Stimulated activated CD4-positive, alpha-beta T cell treated with anti-CD3 and anti-CD28 coated beads, Interleukin-1b, Interleukin-23, amount 100 ng/mL, for 24 hours (primary cell): ENCODE measurements around the gene HS6ST3.
"Not testable (repeated sequence)": the region's sequence is repeated elsewhere in the genome, so short reads cannot be mapped to it uniquely, and the experiment has no call there.

ENCODE experiments used
- DNase-seq, 4 experiments: peaks; one replicate each; pipeline ENCODE4 v3.0.0-alpha.2; 2020; ENCODE audit warnings: low read depth in 4 of 4, low spot score in 1 of 4

The HS6ST3 gene

DNA sequence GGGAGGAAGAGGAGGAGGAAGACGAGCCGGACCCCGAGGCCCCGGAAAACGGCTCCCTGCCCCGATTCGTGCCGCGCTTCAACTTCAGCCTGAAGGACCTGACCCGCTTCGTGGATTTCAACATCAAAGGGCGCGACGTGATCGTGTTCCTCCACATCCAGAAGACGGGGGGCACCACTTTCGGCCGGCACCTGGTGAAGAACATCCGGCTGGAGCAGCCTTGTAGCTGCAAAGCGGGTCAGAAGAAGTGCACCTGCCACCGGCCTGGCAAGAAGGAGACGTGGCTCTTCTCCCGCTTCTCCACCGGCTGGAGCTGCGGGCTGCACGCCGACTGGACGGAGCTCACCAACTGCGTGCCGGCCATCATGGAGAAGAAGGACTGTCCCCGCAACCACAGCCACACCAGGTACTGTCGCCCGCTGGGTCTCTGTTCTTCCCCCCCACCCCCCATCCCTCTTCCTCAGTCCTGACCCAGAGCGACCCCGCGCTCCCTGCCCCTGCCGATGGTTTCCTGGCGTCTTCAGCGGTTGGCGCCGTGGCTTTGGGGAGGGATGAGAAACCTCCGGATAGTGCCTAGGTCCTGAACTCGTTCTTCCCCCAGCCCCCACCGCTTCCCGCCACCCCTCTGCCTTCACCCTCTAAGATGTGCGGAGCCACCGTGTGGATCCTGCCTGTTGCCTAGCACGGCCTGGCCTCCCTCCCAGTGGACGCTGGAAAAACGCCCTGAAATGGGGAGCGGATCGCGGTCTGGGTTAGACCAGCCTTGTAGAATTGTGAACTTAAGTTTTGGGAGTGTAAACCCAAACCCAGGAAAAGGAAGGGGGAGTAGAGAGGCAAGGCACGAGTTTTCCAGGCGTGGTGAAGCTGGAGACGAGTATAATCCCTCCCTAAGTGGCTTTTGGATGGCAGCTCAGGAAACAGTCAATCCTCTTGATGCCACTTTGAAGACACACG lies 1.5 kb downstream of the HS6ST3 start:
- DNase-seq: no peak

- DNase-seq: no peak
These were observed 3.5 kb downstream of the HS6ST3 start for GRCh38 chr13:96093296-96094006.

DNA sequence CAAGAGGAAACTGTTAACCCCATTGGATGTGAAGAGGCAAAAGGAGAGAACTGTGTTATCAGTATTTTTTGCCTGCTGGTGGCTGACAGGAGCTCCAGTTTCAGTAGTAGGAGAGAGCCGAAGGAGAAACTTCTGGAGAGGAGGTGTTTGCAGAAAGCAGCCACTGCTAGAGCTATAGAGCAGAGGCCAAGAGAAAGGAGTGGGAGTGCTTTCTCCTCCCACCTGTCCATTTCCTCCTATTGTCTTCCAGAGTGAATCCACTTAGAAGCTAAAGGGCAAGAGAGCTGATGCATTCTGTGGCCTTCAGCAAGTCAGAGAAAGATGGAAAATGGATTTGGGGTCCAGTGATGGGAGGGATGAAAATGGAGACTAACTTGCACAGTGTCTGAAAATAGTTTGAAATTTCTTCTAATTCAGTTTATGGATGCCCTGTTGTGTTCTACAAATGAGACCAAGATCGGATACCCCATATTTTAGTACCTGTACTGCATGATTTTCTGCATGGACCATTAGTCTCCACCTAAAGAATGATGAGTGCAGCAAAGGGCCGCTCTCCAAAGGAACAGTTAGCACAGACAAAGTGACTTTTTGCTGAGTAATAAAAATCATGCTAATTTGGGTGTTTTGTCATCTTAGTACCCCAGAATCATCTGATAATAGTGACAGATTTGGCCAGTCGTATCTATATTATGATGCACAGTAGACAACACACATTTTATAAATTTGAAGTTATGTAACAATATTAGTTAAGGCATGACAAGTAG lies 10.7 kb downstream of the HS6ST3 start:
- DNase-seq: no peak

DNA sequence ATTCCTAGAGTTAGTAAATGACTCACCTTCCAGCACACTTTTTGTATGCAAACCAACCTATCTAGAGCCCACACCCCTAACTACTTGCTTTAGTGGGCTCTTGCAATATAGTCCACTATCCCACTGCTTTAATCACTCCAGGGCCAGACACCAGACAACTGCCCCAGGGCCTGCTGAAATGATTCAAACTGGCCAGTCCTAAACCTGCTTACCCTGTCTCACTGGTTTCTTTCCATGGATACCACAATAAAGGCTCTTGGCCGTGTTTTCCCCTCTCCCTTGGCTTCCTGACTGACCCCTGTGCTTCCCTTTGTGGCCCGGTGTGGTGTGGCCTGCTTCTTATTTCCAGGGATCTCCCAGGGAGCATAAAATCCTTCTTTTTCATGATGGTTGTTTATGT lies 14.6 kb downstream of the HS6ST3 start:
- no peak for DNase-seq

DNA sequence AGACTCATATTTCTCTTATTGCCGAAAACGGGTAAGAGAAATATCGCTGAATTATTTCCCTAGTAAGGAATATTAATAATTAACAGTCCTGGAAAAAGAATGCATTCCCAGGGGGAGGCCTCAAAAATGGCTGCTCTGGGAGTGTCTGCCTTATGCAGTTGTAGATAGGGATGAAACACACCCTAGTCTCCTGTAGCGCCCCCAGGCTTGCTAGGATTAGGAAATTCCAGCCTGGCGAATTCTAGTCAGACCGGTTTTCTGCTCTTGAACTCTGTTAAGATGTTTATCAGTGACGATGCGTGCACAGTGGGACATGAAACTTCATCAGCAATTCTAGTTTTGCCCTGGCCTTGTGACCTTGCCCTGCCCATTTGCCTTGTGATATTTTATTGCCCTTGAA lies 18.2 kb downstream of the HS6ST3 start:
- DNase-seq: not testable (repeated sequence)

DNA sequence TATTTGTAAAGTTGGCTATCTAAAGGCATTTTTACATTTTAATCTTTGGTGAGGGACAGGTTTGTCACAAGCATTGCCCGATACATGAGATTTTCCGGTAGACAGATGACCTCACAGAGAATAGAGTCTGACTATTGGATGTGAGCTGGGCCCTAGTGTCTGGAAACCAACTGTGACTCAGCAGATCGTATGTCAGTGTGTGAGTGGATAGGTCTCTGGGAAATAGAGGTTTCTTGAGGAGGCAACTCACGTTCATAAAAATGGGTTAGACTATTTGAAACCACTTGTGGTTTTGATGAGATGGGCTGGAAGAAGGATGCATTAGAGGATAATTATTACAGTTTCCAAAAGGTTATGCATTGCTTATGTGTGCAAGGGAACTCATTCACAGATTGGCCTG lies 19.2 kb downstream of the HS6ST3 start:
- DNase-seq: no peak

DNA sequence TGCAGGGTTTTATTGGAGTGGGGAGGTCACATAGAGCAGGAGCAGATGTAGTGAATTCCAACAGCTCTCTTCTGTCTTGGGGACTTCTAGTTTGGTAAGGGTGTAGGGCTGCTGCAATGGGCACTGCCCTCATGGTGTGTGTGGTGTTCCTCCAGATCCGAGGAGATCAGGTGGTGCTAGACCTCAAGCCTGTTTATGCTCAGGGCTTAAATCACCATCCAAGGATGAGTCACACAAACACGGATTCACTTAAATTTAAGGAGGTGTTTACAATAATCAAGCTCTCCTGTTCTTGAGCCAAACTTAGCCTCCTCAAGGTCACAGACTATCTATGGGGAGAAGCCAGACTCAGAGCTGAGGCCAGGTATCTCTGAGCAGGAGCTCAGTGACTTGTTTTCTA lies 23.0 kb downstream of the HS6ST3 start:
- no peak for DNase-seq

- DNase-seq: not testable (repeated sequence)
These were observed 25.5 kb downstream of the HS6ST3 start for GRCh38 chr13:96115368-96115767.

DNA sequence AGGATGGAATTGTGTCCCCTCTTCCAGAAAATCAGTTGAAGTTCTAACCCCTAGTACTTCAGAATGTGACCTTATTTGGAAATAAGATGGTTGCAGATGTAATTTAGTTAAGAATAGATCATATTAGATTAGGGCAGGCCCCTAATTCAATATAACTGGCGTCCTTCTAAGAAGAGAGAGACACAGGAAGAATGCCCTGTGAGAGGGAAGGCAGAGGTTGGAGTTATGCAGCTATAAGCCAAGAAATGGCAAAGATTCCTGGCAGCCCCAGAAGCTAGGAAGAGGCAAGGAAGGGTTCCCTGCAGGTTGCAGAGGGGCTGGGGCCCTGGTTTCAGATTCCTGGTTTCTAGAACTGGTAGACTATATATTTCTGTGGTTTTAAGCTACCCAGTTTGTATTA lies 30.0 kb downstream of the HS6ST3 start:
- DNase-seq: no peak

DNA sequence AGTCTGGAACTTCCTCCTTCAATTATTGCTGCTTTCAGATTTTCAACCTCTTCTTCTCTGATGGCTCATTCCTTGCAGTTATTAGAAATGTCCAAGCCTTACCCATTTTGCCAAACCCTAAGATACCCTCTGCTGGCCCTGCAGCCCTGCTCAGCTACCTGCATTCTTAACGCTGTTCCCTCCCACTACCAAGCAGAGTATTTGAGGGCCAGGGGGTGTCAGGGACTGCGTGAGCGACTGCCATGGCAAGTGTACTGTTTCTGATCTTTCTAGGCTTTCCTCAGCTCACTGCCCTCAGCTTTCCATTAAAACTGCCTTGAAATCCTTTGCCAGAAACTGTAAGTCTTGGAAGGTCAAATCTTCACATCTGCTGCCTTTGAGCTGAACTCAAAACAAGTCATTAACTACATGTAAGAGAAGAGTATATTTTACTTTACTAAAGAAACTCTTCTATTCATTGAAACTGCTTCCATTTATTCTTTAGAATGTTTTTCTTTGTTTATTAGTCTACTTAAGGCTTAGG lies 41.0 kb downstream of the HS6ST3 start:
- no peak for DNase-seq

GRCh38 chr13:96141032-96141431 lies 51.1 kb downstream of the HS6ST3 start:
- DNase-seq: no peak

GRCh38 chr13:96159725-96160124 lies 69.8 kb downstream of the HS6ST3 start:
- no peak for DNase-seq

GRCh38 chr13:96161141-96161540 lies 71.2 kb downstream of the HS6ST3 start:
- no peak for DNase-seq

- DNase-seq: no peak
These were observed 75.9 kb downstream of the HS6ST3 start for GRCh38 chr13:96165840-96166239.

GRCh38 chr13:96172066-96172465 lies 82.2 kb downstream of the HS6ST3 start:
- DNase-seq: no peak

DNA sequence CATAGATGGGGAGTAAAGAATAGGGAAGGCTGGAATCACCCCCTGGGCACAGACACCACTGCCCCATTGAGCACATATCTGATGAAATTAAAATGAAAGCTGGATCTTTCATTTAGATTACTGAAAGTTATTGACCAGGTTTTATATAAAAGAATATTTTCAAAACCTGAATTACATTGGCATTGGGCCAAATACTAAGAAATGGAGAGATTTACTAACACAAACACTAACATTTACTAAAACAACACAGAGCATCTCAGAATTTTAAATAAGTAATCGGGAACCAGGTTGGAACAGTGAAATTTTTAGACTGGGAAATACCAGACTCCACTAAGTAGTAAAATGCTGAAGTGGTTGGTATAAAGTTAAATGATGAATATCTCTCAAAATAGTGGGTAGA lies 88.9 kb downstream of the HS6ST3 start:
- DNase-seq: no peak

- DNase-seq: no peak
These were observed 89.4 kb downstream of the HS6ST3 start for GRCh38 chr13:96179309-96179708.

- DNase-seq: no peak
These were observed 92.0 kb downstream of the HS6ST3 start for GRCh38 chr13:96181911-96182310.

DNA sequence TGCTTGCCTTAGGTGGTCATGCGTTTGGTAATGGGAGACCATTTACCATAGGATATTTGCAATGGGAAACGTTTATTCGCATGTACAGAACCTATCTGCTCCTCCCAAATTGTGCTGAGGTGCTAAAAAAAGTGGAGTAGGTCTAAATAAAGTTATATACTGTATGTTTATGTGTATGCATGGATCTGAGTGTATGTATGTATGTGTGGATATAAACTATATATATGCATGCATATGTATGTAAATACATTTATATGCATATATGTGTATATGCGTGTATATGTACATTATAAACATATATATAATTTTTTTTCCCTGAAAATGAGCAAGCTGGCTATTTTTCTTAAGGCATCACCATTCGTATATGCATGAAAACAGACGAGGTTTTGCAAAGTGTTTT lies 95.9 kb downstream of the HS6ST3 start:
- DNase-seq: no peak

GRCh38 chr13:96191367-96191766 lies 101.5 kb downstream of the HS6ST3 start:
- DNase-seq: no peak

DNA sequence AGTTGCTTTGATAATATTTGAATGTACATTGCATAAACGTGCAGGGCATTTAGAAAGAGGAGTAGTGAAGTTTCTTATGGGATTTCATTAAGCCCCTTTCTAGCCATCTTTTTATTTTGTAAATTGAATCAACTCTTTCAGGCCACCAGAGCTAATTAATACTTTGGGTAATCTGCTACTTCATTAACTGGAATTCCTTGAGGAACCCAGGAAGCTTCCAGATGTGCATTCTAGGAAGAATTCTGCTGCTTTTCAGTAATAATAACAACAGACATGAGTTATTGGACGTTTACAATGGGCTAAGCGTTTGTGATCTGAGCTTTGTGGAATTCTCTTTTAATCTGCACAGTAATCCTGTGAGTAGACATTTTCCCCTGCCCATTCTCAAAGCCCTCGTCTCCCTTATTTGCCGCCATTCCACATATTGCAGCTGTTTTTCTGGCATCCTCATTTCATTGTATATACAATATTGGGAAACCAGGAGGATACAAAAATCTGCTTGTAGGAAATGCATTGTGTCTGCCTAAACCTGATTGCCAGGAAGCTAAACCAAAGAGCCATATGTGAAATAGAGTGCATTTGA lies 103.9 kb downstream of the HS6ST3 start:
- no peak for DNase-seq
